LNCaP clone FGC (cell line): Measurements from ENCODE around the gene LRRN3.

Source experiments
- DNase-seq: peaks from one replicate; pipeline ENCODE4 v3.0.0-alpha.2; 2011; ENCODE audit warnings: low read depth
- H3K4me3 ChIP-seq: 2 replicates; pipeline ENCODE4 v1.5.1; 2011; ENCODE audit warnings: mild to moderate bottlenecking, low read depth, low read length, control low read depth
- TF ChIP-seq, protein P1 (sequence below): IDR thresholded peaks from 2 replicates; pipeline ENCODE4 v1.5.1; 2012; ENCODE audit warnings: mild to moderate bottlenecking; ENCODE audit not compliant: control insufficient read depth, insufficient read depth; ENCODE audit errors: extremely low read depth

The LRRN3 gene

DNA sequence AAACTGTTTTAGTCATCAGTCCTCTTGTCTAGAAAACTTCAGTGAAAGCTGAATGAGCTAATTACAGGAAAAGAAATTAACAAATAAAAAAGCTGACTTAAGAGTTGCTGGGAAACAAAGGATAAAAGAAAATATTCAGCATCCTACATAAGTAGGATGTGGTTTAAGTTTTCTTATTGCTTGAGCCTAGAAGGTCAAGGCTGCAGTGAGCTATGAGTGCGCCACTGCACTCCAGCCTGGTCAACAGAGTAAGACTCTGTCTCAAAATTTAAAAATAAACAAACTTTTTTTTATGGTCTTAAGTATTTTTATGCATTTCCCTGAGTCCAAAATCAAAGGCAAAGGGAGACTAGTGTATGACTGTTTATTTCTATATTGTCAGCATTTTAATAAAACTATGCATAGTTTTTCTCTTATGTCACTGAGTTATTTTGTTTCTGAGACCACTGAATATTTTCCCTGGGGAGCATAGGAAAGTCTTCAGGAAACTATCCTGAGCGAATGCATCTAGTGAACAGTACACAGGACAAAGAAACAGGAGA lies 40.0 kb upstream of the LRRN3 start:
- DNase-seq = no peak
- TF ChIP-seq, protein P1, sequence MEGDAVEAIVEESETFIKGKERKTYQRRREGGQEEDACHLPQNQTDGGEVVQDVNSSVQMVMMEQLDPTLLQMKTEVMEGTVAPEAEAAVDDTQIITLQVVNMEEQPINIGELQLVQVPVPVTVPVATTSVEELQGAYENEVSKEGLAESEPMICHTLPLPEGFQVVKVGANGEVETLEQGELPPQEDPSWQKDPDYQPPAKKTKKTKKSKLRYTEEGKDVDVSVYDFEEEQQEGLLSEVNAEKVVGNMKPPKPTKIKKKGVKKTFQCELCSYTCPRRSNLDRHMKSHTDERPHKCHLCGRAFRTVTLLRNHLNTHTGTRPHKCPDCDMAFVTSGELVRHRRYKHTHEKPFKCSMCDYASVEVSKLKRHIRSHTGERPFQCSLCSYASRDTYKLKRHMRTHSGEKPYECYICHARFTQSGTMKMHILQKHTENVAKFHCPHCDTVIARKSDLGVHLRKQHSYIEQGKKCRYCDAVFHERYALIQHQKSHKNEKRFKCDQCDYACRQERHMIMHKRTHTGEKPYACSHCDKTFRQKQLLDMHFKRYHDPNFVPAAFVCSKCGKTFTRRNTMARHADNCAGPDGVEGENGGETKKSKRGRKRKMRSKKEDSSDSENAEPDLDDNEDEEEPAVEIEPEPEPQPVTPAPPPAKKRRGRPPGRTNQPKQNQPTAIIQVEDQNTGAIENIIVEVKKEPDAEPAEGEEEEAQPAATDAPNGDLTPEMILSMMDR = no peak
- no peak overlapping the region for H3K4me3 ChIP-seq

DNA sequence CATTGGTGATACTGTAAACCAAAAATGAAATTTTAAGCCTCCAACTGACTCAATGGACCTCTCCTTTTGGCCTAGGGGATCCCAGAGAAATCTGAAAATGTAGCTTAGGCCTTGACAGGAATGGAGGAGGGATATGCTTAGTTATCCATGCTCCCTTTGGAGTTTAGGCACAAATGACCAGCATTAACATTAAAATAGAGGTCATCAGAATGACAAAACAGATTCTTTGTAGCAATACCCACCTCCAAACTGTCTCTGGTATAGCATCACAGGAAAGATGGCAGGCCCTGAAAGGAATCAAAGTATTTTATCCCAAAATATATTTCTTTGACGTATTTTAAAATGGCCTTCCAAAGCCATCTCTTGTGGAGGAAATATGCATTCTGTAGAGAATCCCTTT lies 39.1 kb upstream of the LRRN3 start:
- no peak overlapping the region for H3K4me3 ChIP-seq
- TF ChIP-seq, protein P1 = no peak
- no peak for DNase-seq

DNA sequence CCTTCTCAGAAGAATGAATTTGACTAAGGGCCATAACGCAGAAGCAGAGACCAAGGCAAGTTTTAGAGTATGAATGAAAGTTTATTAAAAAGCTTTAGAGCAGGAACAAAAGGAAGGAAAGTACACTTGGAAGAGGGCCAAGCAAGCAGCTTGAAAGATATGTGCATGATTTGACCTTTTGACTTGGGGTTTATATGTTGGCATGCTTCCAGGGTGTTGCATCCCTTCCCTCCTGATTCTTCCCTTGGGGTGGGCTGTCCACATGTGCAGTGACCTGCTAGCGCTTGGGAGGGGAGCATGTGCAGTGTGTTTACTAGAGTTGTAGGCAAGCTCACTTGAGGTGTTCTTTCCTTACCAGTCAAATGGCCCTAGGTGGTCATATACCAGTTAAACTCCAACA lies 37.9 kb upstream of the LRRN3 start:
- TF ChIP-seq, protein P1 = no peak
- DNase-seq = no peak
- H3K4me3 ChIP-seq = no peak overlapping the region

DNA sequence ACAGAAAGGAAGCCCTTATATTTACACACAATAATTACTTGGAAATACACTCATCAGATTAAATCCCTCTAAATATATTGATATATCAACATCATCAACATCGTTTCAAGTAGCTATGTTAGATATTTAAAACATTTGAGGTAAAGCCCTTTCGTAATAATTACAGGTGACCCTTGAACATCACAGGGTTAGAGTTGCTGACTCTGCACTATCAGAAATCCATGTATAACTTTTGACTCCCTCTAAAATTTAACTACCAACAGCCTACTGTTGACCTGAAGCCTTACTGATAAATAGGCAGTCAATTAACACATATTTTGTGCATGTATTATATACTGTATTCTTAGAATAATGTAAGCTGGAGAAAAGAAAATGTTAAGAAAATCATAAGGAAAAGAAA lies 34.6 kb upstream of the LRRN3 start:
- TF ChIP-seq, protein P1 = no peak
- no peak overlapping the region for H3K4me3 ChIP-seq

DNA sequence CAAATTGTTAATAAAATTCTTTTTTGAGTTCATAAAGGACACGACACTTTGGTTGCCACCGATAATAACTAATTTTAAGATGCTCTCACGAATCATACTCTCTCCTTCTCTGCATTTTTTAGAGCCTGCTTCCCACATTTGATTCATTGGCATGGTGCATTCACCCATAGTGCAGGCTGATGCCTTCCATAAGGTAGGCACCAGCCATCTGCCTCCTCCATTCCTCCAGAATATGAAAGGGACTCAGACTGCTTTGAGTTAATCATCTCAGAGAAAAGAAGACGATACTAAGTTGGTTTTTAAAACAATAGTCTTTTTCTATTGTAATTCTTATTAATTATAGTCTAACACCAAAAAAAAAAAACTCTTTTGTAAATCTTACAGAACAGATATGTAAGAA lies 33.9 kb upstream of the LRRN3 start:
- TF ChIP-seq, protein P1 = no peak
- DNase-seq = no peak
- no peak overlapping the region for H3K4me3 ChIP-seq

More for the DNA sequence above, 34.6 kb upstream of the LRRN3 start:
- DNase-seq = no peak

DNA sequence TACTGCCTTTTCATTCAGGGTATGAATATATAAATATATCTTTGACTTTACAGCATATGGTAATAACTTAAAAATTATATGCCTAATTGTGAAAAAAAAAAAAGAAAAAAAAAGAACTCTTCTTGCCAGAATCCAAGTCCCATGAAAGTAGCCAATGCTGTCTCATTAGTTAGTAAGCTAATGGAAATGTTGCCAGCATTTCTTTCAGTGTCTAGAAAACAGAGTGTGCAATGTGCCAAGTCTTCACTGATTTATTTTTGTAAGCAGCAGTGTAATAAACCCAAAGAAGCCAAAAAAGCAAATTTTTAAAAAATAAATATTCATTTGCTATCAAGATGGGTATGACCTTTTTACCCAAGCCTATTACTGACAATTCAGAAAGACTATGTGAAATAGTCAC lies 31.1 kb upstream of the LRRN3 start:
- no peak overlapping the region for H3K4me3 ChIP-seq
- TF ChIP-seq, protein P1 = no peak
- no peak for DNase-seq

DNA sequence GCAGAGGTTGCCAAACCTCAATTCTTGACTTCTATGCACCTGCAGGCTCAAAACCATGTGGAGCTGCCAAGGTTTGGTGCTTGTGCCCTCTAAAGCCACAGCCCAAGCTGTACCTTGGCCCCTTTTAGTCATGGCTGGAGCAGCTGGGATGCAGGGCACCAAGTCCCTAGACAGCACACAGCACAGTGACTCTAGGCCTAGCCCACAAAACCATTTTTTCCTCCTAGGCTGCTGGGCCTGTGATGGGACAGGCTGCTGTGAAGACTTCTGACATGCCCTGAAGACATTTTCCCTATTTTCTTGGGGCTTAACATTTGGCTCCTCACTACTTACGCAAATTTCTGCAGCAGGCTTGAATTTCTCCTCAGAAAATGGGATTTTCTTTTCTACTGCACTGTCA lies 27.8 kb upstream of the LRRN3 start:
- DNase-seq = no peak
- TF ChIP-seq, protein P1 = no peak

More for the DNA sequence above, 27.8 kb upstream of the LRRN3 start:
- no peak overlapping the region for H3K4me3 ChIP-seq
